T-helper 1 cell (primary cell): ENCODE results near the gene CYTH1.

Source experiments
- DNase-seq, 5 donors: peaks; one replicate each; pipeline ENCODE4 v3.0.0-alpha.2; 2012 to 2020

The CYTH1 gene

DNA sequence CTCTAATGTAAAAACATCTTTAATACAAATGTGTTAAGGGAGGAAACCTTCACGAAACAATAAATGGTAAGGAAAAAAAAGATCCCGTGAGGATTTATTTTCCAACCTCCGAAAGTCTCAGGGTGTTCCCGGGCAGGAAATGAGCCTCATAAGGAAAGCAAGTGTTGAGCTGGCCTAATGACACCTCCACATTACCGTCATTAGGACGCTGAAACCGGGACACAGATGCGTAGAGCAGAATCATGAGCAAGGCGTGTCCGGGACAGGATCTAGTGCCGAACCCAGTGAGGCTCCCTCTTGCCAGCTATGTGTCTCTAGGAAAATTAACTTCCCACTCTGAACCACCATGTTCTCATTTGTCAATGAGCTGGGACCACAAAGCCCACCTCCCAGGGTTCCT, 22.7 kb upstream of the CYTH1 start:
- peak in 1 of 5 donors; percentile 67 for DNase-seq

DNA sequence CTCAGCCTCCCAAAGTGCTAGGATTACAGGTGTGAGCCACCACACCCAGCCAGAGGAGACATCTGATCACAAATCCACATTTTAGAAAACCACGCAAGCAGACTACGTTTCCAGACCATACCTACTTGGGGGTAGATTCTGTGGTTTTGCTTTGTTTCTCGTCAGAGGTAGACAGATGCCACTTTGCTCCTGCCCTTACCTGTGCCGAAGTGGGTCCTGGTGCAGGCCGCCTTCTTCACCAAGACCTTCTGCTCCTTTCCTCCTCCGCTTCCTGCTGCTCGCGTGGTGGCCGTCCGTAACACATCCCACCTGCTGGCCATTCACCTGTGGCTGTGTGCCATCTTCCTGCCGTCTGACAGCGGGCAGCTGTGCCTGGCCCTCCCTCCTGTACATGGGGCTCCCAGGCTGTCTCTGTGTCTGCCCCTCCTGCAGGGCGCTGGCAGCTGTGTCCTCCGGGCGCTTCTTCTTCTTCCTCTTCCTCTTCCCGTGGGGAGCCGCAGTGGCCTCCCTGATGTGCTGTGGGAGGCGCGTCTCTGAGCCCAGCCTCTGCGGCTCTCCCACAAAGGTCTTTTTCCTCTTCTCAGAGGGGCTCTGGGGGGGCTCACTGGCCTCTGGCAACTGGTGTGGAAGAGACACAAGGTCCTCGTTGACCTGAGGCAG, 21.2 kb upstream of the CYTH1 start:
- no peak for DNase-seq

DNA sequence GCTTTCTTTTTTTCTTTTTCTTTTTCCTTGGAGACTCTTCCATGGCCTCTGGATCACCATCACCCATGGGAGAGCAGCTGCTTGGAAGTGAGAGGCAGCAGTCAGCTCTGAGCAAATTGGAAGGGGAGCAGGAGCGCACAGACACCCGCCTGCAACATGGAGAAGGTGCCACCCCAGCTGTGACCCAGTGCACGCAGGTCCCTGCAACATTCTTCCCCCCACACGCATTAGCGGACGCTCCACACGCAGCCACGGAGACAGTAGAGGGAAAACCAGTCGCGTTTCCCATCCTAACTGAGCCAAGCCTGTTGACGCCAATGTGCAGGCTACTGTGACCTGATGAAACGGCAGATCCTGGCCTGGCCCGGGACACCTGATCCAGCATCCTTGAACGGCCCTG, 20.4 kb upstream of the CYTH1 start:
- no peak for DNase-seq

DNA sequence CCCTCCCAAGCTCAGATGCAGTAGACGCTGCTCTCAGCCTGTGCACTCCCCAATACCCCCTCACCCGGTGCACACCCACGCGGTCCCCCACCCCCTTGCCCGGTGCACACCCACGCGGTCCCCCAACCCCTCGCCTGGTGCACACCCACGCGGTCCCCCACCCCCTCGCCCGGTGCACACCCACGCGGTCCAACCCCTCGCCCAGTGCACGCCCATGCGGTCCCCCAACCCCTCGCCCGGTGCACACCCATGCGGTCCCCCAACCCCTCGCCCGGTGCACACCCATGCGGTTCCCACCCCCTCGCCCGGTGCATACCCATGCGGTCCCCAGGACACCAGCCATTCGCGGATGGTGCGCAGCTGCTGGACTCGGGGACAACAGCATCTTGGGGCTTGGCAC, 19.9 kb upstream of the CYTH1 start:
- DNase-seq = no peak

DNA sequence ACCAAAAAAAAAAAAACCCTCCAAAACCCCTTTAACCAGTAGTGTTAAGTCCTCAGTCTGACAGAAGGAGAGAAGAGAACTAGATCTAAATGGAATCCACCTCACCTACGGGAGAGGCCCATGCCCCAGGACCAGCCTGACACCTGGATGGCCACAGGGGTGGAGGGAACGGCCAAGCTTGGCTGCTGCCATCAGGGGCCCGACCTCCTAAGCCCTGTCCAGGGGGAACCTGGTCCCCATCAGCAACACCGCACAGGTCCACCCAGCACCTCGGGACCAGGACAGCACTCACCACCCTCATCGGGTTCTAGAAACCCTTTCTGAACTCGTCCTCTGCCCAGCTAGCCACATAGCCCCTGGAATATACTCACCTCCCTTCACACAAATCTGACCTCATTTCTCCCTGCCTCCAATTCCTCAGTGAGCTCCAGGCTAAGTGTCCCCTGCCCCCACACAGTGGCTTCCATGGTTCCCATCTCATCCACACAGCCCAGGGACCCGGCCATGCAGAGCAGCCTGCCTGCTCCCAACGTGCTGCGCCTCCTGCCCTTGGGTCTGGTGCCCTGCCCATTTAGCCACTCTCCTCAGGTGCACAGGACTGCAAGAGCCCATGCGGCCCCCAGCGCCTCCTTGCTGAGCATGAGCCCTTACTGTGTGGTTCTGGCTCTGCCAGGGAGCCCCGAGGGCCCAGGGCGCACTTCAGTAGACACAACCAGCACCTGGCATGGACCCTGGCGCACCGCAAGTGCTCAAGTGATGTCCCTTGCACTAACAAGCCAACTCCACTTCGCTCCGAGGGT, 18.3 kb upstream of the CYTH1 start:
- no peak for DNase-seq

DNA sequence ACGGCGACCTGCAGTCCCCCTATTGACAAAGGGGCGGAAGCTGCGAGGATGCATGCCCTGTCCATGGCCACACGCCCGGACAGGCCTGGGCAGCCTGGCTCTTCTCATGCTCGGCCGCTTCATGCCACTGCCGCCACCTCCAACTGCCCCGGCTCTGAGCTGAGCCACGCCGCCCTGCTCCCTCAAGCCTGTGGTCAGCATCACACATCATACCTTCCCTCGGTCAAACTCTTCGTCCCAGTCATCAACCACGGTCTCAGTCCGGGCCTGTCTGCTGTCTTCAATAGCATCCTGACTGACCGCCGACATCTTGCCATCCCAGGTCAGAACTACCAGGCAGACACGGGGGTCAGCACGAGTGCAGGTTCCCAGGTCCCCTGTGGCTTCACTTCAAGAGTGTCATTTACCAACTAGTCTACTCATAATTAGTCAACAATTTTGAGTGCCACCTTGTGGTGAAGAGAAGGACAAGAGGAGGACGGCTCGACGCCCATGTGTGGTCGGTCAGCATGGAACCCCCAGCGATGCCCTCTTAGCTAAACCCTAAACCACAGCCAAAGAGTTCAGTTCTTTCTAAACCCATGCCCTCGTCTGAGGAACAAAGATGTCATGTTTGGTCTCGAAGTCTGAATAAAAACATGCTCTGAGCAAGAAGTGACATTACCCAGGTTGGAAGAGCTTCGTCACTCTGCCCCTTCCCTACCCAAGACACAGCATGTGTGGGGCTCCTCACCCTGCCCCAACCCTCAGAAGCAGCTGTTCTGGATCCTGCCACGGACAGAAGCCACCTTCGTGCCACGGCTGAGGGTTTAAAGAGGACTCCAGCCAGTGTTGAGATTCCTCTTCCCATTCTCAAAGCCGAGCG, 16.9 kb upstream of the CYTH1 start:
- peak in 1 of 5 donors; percentile 44 for DNase-seq

DNA sequence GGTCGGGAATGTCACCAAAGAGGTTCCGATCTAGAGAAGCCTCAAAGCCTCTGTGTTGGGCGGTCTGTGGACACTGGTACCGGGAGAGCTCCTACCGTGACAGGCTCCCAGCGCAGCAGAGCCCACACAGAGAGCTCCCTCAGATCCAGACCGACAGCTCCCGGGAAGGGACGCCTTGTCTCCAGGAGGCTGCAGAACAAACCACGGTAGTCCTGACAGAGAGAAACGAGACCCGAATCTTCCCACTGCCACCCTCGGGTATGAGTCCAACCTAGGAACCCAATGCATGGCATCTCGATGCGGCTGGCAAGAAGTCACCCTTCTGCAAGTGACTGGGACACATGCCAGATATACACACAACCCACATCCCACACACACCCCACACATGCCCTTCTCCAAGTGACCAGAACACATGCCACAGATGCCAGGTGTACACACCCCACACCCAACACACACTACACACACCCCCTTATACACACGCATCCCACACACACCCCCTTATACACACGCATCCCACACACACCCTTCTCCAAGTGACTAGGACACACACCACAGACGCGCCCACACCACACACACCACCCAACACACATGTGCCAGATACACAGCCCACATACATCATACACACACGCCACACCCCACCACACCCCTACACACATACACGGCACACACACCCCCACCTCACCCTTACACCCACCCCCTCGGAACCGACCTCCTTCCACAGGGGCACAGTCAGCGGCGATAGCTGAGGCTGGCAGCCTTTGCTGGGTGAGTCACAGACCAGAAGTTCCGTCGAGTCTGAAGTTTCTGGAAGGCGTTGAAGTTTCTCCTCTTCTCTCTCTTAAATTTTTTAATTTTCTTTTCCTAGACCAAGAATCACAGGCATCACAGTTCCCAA, 15.9 kb upstream of the CYTH1 start:
- no peak for DNase-seq

DNA sequence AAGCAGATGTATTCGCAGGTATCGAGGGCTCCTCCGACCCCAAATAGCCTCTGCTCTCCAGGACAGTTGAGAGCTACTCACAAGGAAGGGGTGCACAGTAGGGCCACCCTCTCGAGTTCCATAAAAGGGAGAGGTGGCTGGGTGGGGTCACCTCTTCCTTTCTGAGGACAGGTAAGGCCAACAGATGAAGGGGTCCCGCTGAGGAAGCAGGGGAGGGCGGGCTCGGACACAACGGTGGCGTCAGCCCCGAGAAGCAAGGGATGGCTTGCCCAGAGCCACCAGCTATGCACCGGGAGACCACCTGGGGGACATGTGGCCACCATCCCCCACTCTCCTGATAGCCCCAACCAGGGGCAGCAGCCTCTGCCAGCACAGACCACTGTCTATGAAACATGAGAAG, 15.1 kb upstream of the CYTH1 start:
- DNase-seq = no peak

DNA sequence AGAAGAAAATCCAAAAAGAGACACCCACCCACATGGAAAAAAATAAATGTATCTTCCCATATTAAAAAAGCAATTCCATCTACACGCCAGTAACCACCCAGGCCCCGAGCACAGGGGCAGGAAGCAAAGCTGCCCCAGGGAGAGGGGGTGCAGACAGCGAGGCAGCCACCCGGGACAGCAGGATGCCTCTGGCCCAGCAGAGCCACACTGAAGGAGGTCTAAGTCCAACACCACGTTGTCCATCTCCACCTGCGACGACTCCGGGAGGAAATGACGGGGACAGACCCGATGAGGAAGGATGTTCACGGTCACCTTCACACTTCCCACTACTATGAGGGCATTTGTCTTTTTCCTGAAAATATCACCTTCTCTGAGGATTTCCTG, 14.4 kb upstream of the CYTH1 start:
- DNase-seq = no peak

DNA sequence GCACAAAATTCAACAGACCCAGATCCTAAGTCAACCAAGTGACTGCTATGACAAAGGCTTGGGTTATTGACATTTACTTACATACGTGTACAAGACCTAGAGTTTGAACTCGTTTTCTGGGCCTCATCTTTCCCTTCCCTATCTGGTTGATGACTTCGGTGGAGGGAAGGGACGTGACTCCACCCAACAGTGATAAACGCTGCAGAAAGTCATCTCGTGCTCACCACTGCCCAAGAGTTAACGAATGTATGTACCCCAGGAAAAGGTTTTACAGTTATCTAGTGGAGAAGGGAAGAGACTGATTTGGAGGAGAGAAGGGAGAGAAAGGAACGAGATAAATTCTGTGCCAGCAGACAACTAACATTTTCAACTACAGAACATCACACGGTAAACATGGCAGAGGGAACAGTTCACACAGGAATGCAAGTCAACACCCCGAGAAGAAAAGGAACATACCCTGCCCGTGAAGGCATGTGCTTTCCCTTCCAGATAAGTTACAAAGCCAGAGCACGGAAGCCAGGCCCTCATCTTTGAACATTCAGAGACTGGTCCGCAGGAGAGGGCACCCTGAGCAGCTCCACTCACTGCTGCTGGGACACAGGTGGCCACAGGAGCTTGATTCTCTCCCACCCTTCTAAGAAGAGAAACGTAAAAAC, 13.9 kb upstream of the CYTH1 start:
- no peak for DNase-seq

DNA sequence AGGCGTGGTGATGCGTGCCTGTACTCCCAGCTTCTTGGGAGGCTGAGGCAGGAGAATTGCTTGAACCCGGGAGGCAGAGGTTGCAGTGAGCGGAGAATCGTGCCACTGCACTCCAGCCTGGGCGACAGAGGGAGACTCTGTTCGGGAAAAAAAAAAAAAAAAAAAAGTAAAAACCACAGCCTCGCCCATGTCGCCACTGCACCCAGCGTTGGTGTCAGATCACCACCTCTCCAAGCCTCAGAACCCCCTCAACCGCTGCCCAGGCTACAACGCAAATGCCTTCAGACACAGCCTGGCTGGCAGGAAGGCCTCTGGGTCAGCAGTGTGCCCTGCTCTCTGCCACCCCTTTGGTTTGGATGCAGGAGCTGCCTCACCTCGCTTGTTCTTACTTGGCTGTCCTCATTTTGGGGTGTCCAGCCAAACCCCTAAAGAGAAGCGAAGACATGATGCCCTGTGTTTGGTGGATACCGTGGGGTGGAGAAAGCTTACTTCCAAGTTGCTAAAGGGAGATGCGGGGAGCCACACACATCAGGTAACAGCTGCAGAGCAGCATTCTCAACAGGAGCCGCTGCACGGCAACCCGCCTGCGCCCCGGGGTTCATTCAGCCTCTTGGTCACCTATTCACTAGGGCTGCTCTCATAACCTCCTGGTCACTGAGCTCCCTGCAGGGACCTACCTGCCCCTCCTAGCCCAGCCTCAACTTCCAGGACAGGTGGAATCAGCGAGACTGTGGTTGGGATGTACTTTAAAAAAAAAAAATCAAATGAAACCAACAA, 13.0 kb upstream of the CYTH1 start:
- DNase-seq = no peak

DNA sequence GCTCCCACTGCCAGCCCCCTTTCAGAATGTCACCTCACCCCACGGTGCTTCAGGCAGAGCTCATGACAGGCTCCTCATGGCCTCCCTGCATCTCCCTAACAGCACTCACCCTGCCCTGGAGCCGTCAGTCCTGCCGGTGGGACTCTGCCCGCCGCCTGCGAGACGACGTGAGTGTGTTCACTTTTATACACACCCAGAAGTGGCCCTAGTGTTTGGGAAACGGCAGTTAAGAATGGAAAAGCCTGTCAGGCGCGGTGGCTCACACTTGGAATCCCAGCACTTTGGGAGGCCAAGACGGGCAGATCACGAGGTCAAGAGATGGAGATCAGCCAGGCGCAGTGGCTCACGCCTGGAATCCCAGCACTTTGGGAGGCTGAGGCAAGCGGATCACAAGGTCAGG, 12.3 kb upstream of the CYTH1 start:
- no peak for DNase-seq

DNA sequence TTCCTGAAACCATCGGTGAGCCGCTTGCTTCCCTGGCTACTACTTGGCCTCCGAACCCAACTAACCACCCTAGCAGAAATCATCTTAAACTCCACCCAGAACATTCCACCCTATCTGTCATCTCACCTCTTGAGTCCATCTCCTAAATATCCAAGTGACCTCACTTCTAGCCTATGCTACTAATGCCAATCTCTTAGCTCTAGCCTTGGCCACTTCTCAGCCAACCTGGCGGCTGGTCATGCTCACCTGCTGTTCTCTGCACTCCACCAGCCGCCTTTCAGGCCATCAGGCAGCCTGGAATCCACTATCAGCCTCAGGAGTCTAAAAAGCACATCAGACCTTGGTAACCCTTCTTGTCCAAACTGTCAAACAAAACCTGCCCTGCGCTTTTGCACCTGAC, 11.9 kb upstream of the CYTH1 start:
- DNase-seq = no peak

DNA sequence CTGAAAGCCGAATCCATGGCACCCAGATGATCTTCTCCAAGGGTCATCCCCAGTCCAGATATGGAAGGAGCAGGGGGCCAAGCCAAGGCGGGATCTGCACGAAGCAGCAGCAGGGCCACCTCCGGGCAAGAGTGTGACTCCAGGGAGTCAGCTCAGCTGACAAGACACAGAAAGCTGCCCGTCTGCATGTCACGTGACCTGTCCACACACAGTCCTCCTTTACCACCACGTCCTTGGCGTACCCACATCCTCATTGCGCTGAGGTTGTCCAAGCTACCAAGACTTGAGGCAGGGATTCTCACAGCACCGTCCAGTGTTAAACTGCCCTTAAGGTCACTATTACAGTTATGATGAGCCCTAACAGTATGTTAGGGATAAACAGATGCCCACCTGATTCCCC, 11.3 kb upstream of the CYTH1 start:
- DNase-seq = no peak

DNA sequence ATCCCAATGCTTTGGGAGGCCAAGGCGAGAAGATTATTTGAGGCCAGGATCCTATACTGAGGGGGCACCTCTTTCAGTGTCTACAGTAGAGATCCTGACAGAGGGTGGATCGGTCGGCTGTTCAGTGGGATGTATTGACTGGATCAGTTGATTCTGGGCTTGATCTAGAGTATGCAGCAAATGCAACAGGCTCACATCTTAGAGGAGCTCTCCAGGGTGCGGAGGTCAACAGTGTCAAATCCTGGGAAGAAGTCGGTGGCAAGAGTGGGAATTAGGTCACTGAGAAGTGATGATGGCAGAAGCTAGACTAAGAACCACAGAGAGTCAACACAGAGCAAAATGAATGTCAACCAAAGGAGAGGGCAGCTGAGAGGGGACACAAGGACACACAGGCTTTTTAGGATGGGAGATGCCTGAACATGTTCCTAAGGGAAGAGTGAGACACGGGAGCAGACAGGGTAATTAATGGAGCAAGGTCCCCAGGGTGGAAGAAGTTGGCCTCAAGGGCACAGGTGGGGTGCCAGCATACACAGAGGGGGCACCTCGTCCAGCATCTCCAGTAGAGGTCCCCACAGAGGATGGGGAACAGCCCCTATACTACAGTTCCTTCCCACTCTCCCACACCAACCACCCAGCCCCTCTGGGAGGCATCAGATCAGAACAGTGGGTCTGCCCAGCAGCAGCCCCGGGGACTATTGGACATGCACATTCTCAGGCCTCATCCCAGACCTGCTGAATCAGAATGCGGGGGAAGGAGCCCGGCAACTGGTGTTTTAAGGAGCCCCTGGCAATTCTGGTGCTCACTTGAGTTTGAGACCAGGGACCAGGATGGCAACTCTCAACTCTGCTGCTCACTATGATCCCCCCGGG, 10.0 kb upstream of the CYTH1 start:
- no peak for DNase-seq

DNA sequence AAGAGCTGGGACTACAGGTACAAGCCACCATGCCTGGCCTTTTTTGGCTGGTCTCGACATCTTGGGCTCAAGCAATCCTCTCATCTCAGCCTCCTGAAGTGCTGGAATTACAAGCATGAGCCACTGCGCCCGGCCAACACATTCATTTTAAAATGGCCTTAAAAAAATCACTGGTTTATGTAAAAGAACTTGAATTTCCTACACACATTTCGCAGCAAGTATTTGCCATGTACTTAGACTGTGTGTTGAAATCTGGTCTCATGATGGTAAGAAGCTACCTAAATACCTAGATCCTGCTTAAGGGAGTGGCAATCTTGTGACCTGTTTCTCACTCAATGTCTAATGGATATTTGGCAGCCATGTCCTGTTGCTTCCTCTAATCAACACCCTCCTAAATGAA, 8.5 kb upstream of the CYTH1 start:
- no peak for DNase-seq

DNA sequence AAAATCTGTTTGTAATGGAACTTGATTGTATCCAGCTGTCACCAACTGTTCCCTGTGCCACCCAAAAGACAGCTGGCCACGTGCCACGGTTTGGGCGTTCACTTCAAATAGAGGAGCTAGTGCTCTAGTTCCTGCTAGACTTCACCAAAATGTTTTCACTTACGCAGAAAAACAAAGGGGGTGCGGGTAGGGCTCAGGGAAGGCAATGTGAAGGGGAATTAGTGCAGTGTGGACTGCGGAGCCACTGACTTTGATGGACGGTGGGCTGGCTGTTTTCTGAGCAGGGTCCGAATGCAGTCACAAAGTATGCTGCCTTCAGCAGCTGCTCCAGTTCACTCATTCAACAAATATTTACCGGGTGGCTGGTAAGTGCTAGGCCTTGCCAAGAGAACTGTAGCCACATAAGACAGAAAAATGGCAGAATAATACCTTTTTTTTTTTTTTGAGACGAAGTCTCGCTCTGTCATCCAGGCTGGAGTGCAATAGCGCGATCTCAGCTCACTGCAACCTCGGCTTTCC, 7.6 kb upstream of the CYTH1 start:
- DNase-seq = peak in 3 of 5 donors; percentile 55 to 59 (median 56)

DNA sequence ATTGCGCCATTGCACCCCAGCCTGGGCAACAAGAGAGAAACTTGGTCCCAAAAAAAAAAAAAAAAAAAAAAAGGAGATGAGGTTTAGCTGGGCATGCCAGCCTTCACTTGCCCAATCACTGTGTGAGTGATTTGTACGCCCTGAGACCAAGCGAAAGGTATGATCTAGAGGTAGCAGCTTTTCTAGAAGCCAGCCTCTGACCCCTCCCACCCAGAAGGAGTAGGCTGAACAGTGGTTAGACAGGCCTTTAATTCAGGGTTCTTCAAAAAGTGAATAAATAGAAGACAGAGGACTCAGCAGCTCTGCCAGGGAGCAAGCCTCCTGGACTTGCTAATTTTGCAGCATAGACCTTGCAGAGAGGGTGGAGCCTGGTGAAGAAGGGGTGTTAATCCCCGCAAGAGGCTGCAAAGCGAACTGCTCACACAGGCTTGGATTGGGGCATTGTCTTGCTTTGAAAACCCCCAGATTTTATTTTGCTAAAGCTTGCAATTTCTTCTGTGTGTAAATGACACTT, 7.1 kb upstream of the CYTH1 start:
- peak in 1 of 5 donors; percentile 36 for DNase-seq

DNA sequence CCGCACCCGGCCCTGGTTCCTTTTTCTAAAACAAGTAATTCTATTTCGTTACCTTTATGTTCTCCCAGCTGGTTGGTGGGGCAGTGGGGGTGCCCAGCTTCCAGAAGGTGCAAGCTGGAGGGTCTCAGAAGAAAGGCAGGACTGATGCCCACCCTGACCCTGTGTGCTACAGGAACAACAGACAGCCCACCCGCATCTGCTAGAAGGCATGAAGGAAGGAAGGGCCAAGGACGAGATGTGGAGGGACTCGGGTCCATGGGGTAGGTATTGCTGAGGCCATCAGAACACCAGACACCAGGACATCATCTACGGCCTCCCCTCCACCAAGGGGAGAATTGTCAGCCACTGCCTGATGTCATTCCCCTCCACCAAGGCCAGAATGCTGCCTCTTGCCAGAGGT, 6.4 kb upstream of the CYTH1 start:
- DNase-seq = no peak

DNA sequence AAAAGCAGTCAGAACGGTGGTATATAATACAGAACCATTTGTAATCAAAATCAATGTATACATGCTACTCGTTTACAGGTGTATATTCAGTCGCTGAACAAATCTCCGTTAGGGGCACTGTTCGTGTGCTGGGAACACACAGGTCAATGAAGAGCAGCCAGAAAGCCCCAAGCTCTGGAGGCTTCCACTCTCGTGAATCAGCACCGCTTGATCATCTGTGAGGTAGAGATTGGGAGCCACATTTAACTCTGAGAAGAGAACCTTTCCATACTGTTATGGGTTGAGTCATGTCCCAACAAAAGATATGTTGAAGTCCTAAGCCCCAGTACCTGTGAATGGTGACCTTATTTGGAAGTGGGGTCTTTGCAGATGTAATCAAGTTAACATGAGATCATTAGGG, 5.4 kb upstream of the CYTH1 start:
- DNase-seq = no peak
